Caco-2 (cell line): Measurements from ENCODE around the gene RAB40B. TPM values are rescaled to one million over a fixed set of nuclear protein-coding genes. Genes with fewer than 3 reads are reported as not detected.

Experiments
- BruUV-seq: library from RNA; stranded (reverse); fragments of 400-500 nt; replicated peaks from 2 replicates; lab custom pipeline; 2021; lab: Mats Ljungman, UMichigan
- CTCF ChIA-PET: fragments of 300-600 bp; sonication (Branson Sonifier 250); formaldehyde crosslinking; loops from one replicate; lab custom pipeline; 2022; ENCODE audit warnings: antibody characterized with exemption; lab: Charles Lee
- POLR2A ChIA-PET: fragments of 300-600 bp; sonication (Branson Sonifier 250); formaldehyde crosslinking; loops from one replicate; lab custom pipeline; 2022; ENCODE audit warnings: antibody characterized with exemption; lab: Charles Lee
- DNase-seq, 2 experiments: peaks; one replicate each; pipeline versions ENCODE4 v3.0.0 to v3.0.0-alpha.2; 2020 to 2022
- H3K27me3 ChIP-seq: replicated peaks from 2 replicates; pipeline ENCODE4 v1.6.0; 2011; ENCODE audit warnings: low read length; ENCODE audit not compliant: control insufficient read depth, insufficient read depth
- H3K36me3 ChIP-seq: 2 replicates; pipeline ENCODE4 v1.5.1; 2011; ENCODE audit warnings: low read length; ENCODE audit not compliant: control insufficient read depth, insufficient read depth
- H3K4me1 ChIP-seq: fragments of 250-450 bp; sonication (Bioruptor Pico); 2 replicates; pipeline ENCODE4 v1.5.1; 2020; ENCODE audit warnings: mild to moderate bottlenecking
- H3K4me3 ChIP-seq: 2 replicates; pipeline ENCODE4 v1.5.1; 2011; ENCODE audit warnings: low read depth, mild to moderate bottlenecking, control low read depth, low read length
- H3K9me3 ChIP-seq: fragments of 250-450 bp; sonication (Bioruptor Pico); 2 replicates; pipeline ENCODE4 v1.5.1; 2020; ENCODE audit warnings: mild to moderate bottlenecking, moderate library complexity
- H3K27ac Mint-ChIP-seq: one replicate; pipeline ENCODE4 v1.8.0; 2022; ENCODE audit warnings: mixed read lengths; ENCODE audit not compliant: unreplicated experiment
- H3K27me3 Mint-ChIP-seq: one replicate; pipeline ENCODE4 v1.8.0; 2022; ENCODE audit warnings: mixed read lengths; ENCODE audit not compliant: insufficient read depth, unreplicated experiment
- H3K36me3 Mint-ChIP-seq: one replicate; pipeline ENCODE4 v1.8.0; 2022; ENCODE audit warnings: mild to moderate bottlenecking, mixed read lengths; ENCODE audit not compliant: insufficient read depth, unreplicated experiment
- H3K4me1 Mint-ChIP-seq: one replicate; pipeline ENCODE4 v1.8.0; 2022; ENCODE audit warnings: low read depth, mixed read lengths; ENCODE audit not compliant: unreplicated experiment
- H3K4me3 Mint-ChIP-seq: one replicate; pipeline ENCODE4 v1.8.0; 2022; ENCODE audit warnings: mild to moderate bottlenecking, moderate library complexity, mixed read lengths; ENCODE audit not compliant: unreplicated experiment
- H3K9me3 Mint-ChIP-seq: one replicate; pipeline ENCODE4 v1.8.0; 2022; ENCODE audit warnings: mixed read lengths; ENCODE audit not compliant: unreplicated experiment
- CTCF ChIP-seq, 2 experiments: fragments of 200-600 bp in 1 of 2; IDR thresholded peaks; 1 replicate in 1 of 2; 2 replicates in 1 of 2; pipeline versions ENCODE4 v1.5.1 to v1.8.0; 2011 to 2022; ENCODE audit warnings: antibody characterized with exemption in 1 of 2, control low read depth in 1 of 2, inconsistent platforms in 1 of 2, low read depth in 1 of 2, low read length in 1 of 2, mild to moderate bottlenecking in 1 of 2, moderate library complexity in 1 of 2; ENCODE audit not compliant: insufficient read depth in 1 of 2, severe bottlenecking in 1 of 2, unreplicated experiment in 1 of 2
- intact Hi-C: fragments of 100-400 bp; cut with micrococcal nuclease; formaldehyde crosslinking; loops from one replicate; pipeline ENCODE4 v1.10.0; 2022; ENCODE audit not compliant: unreplicated experiment
- total RNA-seq: library from RNA; stranded (reverse); gene quantifications from 2 replicates; pipeline ENCODE4 v1.2.3, GENCODE V29; 2022

RAB40B gene
- total RNA-seq, 1 experiment from 2014 or later: 8.8 TPM

- H3K27me3 Mint-ChIP-seq: no peaks in the 10 kb centered on the region
- intact Hi-C loops: loop anchor here (5.0 kb wide), 1 partner anchor 103 kb away; no protein-coding TSS in a partner anchor
Measured at GRCh38 chr17:82664701-82665182, 33.8 kb downstream of the RAB40B start.

GRCh38 chr17:82664276-82664575, 34.3 kb downstream of the RAB40B start:
- Mint-ChIP-seq H3K36me3 (no peaks in the 10 kb centered on the region), H3K4me1 (peaks cover 7% of the 10 kb centered on the region), H3K4me3 (no peak overlapping the region), H3K9me3 (no peaks in the 10 kb centered on the region), H3K27me3 (no peaks in the 10 kb centered on the region), H3K27ac (no peak overlapping the region)
- Histone ChIP-seq H3K27me3 (no peaks in the 10 kb centered on the region), H3K36me3 (no peaks in the 10 kb centered on the region), H3K9me3 (no peaks in the 10 kb centered on the region), H3K4me3 (no peak overlapping the region), H3K4me1 (no peaks in the 10 kb centered on the region)
- intact Hi-C loops: no loop called here
- no peak for DNase-seq
- ChIA-PET CTCF (no interaction called here), POLR2A (no interaction called here)
- no peak for TF ChIP-seq CTCF (IDR thresholded peaks at IDR 0.05; ENCODE audit: insufficient read depth in 1 of 2, low read depth in 1 of 2, low read length in 1 of 2, severe bottlenecking in 1 of 2, unreplicated experiment in 1 of 2)
- BruUV-seq: no TSS peak

More at GRCh38 chr17:82664701-82665182, 33.8 kb downstream of the RAB40B start:
- CTCF ChIA-PET: no interaction called here
- no peak for TF ChIP-seq CTCF (IDR thresholded peaks at IDR 0.05; ENCODE audit: insufficient read depth in 1 of 2, low read depth in 1 of 2, low read length in 1 of 2, severe bottlenecking in 1 of 2, unreplicated experiment in 1 of 2)
- H3K27me3 ChIP-seq: no peaks in the 10 kb centered on the region
- H3K36me3 Mint-ChIP-seq: no peaks in the 10 kb centered on the region
- no peaks in the 10 kb centered on the region for H3K36me3 ChIP-seq
- no peak overlapping the region for H3K27ac Mint-ChIP-seq
- no peak overlapping the region for H3K4me3 ChIP-seq
- no TSS peak for BruUV-seq
- POLR2A ChIA-PET: no interaction called here
- H3K4me1 ChIP-seq: no peaks in the 10 kb centered on the region
- H3K4me3 Mint-ChIP-seq: no peak overlapping the region
- no peaks in the 10 kb centered on the region for H3K9me3 Mint-ChIP-seq
- H3K9me3 ChIP-seq: no peaks in the 10 kb centered on the region
- H3K4me1 Mint-ChIP-seq: peaks cover 7% of the 10 kb centered on the region
- no peak for DNase-seq

GRCh38 chr17:82663381-82664275, 34.9 kb downstream of the RAB40B start:
- DNase-seq: no peak
- Histone ChIP-seq H3K36me3 (no peaks in the 10 kb centered on the region), H3K4me3 (no peak overlapping the region), H3K4me1 (no peaks in the 10 kb centered on the region), H3K9me3 (no peaks in the 10 kb centered on the region), H3K27me3 (no peaks in the 10 kb centered on the region)
- POLR2A ChIA-PET: no interaction called here
- H3K4me1 Mint-ChIP-seq: peaks cover 5% of the 10 kb centered on the region
- no peaks in the 10 kb centered on the region for H3K27me3 Mint-ChIP-seq
- BruUV-seq: no TSS peak
- H3K9me3 Mint-ChIP-seq: no peaks in the 10 kb centered on the region
- no peak overlapping the region for H3K27ac Mint-ChIP-seq
- no peaks in the 10 kb centered on the region for H3K36me3 Mint-ChIP-seq
- TF ChIP-seq CTCF (IDR thresholded peaks at IDR 0.05; ENCODE audit: insufficient read depth in 1 of 2, low read depth in 1 of 2, low read length in 1 of 2, severe bottlenecking in 1 of 2, unreplicated experiment in 1 of 2): no peak
- CTCF ChIA-PET: no interaction called here
- intact Hi-C loops: no loop called here
- H3K4me3 Mint-ChIP-seq: no peak overlapping the region
